Measurements from ENCODE around the gene AHCYL2.

Gene AHCYL2

GRCh38 chr7:129224251-129225205, at the start of gene AHCYL2:
TSS of gene AHCYL2 (plus strand) at chr7:129225030.
- CTCF ChIA-PET, result interaction anchor here (0.8 to 2.6 kb wide), 5 partner anchors 11 to 143 kb away, joined by 3 to 8 read pairs (median 5); no protein-coding TSS in a partner anchor
- TF ChIP-seq CTCF (IDR thresholded peaks at IDR 0.05; ENCODE audit: control extremely low read depth, extremely low read depth, low read depth, missing control alignments), result no peak
- POLR2A ChIA-PET, result interaction anchor here (0.7 kb wide), 1 partner anchor 138 kb away, joined by 3 read pairs; no protein-coding TSS in a partner anchor
- DNase-seq (ENCODE audit: extremely low spot score), result peak; percentile 94

DNA sequence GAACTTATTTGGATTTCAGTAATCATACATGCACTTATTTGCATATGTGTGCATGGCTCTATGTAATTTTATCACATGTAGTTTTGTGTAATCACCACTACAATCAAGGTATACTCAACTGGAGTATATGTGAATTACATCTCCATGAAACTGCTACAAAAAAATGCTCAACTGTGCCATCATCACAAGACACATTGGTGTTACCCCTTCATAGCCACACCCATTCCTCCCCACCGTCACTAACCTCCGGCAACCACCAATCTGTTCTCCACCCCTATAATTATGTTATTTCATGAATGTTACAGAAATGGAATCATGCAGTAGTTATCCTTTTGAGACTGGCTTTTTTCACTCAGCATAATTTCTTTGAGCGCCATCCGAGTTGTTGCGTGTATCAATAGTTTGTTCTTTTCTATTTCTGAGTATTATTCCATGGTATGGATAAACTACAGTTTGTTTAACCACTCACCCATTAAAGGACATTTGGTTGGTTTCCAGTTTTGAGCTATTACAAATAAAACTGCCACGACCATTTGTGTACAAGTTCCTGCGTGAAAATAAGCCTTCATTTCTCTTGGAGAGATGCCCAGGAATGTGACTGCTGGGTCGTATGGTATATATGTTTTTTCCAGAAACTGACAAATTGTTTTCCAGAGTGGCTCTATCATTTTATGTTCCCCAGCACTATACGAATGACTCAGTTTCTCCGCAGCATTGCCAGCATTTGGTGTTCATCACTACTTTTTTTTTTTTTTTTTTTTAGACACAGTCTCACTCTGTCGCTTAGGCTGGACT, 47.7 kb upstream of the AHCYL2 start:
- POLR2A ChIA-PET, result no interaction called here
- TF ChIP-seq CTCF (IDR thresholded peaks at IDR 0.05; ENCODE audit: control extremely low read depth, extremely low read depth, low read depth, missing control alignments), result no peak
- CTCF ChIA-PET, result interaction anchor here (1.5 to 3.3 kb wide), 3 partner anchors 10 to 42 kb away, joined by 4 to 12 read pairs (median 8); no protein-coding TSS in a partner anchor
- no peak for DNase-seq (ENCODE audit: extremely low spot score)

DNA sequence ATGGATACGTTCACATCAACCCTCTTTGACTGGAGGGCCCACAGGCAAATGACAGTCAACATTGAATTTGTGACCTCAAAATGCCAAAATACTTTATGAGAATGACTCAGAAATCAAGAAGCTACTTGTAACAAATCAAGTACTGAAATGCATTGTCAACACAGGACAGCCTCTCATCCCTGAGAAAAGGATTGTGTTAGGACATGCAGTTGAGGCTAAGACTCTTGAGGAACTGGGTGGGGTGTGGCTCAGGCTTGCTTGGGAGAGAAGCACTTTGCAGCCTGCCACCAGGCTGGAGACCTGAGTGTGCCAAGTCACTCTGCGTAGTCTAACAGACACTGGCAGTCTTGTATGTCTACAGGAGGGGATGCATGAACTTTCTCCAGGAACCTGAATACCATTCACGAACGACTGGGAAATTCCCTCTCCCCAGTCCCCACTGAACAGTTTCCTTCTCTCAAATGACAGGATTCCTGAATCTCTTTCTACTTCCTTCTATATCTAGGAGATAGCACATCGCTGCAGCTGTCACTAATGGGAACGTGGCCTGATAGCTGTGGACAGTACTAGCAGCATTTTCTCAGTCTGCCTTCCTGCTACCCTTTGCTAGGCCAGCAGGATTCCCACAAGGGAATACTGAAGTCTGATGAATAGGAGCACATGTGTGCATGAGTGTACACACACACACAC, 39.7 kb upstream of the AHCYL2 start:
- TF ChIP-seq CTCF (IDR thresholded peaks at IDR 0.05; ENCODE audit: control extremely low read depth, extremely low read depth, low read depth, missing control alignments), result no peak
- ChIA-PET POLR2A (no interaction called here), CTCF (interaction anchor here (1.4 kb wide), 1 partner anchor 13 kb away, joined by 5 read pairs; no protein-coding TSS in a partner anchor)
- DNase-seq (ENCODE audit: extremely low spot score), result no peak

DNA sequence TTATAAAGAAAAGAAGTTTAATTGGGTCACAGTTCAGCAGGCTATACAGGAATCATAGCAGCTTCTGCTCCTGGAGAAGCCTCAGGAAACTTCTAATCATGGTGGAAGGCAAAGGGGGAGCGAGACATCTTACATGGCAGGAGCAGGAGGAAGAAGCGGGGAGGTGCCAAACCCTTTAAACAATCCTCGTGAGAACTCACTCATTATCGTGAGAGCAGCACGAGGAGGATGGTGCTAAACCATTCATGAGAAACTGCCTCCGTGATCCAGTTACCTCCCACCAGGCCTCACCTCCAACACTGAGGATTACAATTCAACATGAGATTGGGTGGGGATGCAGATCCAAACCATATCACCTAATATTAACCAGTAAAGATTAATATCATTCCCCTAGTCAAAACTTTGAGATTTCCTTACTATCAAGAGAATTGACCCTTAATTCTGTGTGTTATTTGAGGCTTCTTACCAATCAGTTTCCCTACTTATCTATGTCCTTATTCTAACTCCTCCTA, 38.0 kb upstream of the AHCYL2 start:
- ChIA-PET POLR2A (no interaction called here), CTCF (no interaction called here)
- DNase-seq (ENCODE audit: extremely low spot score), result no peak
- no peak for TF ChIP-seq CTCF (IDR thresholded peaks at IDR 0.05; ENCODE audit: control extremely low read depth, extremely low read depth, low read depth, missing control alignments)

DNA sequence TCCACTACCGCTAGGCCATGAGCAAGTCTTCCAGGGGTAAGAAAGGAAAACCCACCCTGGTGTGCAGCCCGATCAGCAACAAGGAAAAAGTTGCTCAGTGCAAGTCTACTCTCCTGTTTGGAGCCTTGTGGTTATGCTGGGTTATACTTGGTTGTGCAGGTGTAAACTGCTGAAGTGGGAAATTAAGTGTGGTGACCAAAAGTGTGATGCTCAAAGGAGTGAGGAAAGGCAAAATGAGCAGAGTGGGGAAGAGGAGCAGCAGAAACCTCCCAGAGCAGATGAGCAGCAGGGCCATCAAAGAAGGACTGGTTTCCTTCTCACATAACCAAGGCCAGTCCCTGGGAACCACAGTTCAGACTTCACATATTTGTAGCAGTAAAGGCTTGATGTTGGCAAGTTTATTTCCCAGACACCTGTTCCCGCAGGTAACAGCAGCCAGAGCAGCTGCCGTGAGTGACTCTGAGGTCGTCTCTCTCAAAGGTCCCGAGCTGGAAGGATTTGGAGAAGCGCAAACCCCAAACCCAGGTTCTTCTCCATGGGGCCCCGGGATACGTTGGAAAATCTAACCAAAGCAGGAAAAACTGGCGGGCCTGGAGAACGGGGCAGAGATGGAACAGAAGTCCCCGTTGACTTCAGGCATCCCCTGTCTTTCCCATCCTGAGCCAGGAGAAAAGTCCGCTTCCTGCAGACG, 37.0 kb upstream of the AHCYL2 start:
- TF ChIP-seq CTCF (IDR thresholded peaks at IDR 0.05; ENCODE audit: control extremely low read depth, extremely low read depth, low read depth, missing control alignments), result no peak
- POLR2A ChIA-PET, result no interaction called here
- DNase-seq (ENCODE audit: extremely low spot score), result no peak
- CTCF ChIA-PET, result interaction anchor here (1.1 to 2.0 kb wide), 3 partner anchors 18 to 23 kb away, joined by 3 to 5 read pairs (median 4); no protein-coding TSS in a partner anchor

All from GM10248 (cell line).